HG03066 (cell line): ENCODE results near the gene ZNF74.
A peak's percentile ranks its signal among the peaks of the same experiment; 100 is the strongest.
"Not testable (repeated sequence)": the region's sequence is repeated elsewhere in the genome, so short reads cannot be mapped to it uniquely, and the experiment has no call there.

Source experiments
- ATAC-seq: cut with Tn5 transposase; IDR thresholded peaks from one replicate; pipeline ENCODE4 v1.9.1; 2021; ENCODE audit warnings: low read depth; ENCODE audit not compliant: unreplicated experiment

ZNF74 gene

DNA sequence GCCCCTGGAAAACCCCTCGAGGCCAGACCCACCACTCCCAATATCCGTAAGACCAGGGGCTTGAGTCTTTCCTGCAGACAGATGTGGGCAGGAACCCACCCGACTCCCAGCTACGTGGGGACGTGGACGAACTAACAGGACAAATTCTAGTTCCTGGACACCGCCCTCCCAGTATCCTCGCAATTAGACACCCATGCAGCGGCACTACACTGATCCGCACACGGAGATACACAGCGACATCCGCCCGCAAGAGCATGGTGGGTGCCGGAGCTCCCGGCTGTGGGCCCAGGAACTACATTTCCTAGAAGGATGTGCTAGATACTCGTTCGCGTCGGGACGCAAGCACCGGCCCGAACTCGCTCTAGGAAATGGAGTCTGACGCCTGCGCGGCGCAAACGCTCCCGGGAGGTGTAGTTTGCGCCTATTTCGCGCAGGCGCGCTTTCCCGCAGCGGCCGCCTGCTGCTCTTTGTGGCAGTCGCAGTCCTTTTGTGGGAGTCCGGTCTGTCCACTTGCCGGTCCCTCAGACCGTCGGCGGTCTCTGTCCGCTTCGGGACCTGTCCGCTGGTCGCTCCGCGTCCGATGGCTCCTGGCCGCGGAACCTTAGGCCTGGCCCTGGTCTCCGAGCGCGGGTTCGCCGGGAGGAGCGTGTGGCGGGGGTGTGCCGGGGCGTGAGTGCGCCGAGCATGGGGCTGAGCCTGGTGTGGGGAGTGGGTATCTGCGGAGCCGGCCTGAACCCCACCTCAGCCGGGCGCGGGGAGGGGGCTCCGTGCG lies at the start of gene ZNF74:
Gene ZNF74 (plus strand): TSS at position 447 of the 772 bp plus-strand sequence. CDS start 478 bp downstream, outside the sequence.
- ATAC-seq: peak; percentile 66

DNA sequence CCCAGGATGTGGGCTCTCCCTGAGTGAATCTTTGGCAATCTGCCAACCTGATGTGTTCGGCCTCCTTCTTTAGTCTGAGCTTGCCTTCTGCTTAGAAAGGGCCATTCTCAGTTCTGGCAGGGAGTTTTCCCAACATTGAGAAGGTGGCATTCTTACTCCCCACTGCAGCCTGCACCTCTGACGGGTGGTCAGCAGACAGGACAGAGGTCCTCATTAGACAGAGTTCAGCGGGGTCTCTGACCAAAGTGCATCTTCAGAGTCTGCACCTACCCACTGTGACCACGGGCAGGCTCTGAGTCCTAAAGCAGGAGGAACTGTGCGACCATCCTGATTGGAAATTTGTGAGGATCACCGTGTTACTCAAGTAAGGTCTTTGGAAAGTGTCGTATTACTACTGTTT lies 47.4 kb upstream of the ZNF74 start:
- ATAC-seq: not testable (repeated sequence)

GRCh38 chr22:20352536-20352935 lies 41.4 kb upstream of the ZNF74 start:
- not testable (repeated sequence) for ATAC-seq

GRCh38 chr22:20354238-20354975 lies 39.5 kb upstream of the ZNF74 start:
- no peak for ATAC-seq

- ATAC-seq: not testable (repeated sequence)
Observed at GRCh38 chr22:20355939-20356636, 37.9 kb upstream of the ZNF74 start.

GRCh38 chr22:20356906-20357305 lies 37.0 kb upstream of the ZNF74 start:
- not testable (repeated sequence) for ATAC-seq

DNA sequence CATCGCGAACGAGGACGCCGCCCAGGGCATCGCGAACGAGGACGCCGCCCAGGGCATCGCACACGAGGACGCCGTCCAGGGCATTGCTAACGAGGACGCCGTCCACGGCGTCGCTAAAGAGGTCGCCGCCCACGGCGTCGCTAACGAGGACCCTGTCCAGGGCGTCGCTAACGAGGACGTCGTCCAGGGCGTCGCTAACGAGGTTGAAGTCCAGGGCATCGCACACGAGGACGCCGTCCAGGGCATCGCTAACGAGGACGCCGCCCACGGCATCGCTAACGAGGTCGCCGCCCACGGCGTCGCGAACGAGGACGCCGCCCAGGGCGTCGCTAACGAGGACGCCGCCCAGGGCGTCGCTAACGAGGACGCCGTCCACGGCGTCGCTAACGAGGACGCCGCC lies 36.0 kb upstream of the ZNF74 start:
- not testable (repeated sequence) for ATAC-seq

GRCh38 chr22:20358503-20359239 lies 35.3 kb upstream of the ZNF74 start:
- not testable (repeated sequence) for ATAC-seq

DNA sequence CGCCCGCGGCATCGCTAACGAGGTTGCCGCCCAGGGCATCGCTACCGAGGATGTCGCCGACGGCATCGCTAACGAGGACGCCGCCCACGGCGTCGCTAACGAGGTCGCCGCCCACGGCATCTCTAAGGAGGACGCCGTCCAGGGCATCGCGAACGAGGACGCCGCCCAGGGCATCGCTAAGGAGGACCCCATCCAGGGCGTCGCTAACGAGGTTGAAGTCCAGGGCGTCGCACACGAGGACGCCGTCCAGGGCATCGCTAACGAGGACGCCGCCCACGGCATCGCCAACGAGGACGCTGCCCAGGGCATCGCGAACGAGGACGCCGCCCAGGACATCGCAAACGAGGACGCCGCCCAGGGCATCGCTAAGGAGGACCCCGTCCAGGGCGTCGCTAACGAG lies 33.7 kb upstream of the ZNF74 start:
- not testable (repeated sequence) for ATAC-seq

DNA sequence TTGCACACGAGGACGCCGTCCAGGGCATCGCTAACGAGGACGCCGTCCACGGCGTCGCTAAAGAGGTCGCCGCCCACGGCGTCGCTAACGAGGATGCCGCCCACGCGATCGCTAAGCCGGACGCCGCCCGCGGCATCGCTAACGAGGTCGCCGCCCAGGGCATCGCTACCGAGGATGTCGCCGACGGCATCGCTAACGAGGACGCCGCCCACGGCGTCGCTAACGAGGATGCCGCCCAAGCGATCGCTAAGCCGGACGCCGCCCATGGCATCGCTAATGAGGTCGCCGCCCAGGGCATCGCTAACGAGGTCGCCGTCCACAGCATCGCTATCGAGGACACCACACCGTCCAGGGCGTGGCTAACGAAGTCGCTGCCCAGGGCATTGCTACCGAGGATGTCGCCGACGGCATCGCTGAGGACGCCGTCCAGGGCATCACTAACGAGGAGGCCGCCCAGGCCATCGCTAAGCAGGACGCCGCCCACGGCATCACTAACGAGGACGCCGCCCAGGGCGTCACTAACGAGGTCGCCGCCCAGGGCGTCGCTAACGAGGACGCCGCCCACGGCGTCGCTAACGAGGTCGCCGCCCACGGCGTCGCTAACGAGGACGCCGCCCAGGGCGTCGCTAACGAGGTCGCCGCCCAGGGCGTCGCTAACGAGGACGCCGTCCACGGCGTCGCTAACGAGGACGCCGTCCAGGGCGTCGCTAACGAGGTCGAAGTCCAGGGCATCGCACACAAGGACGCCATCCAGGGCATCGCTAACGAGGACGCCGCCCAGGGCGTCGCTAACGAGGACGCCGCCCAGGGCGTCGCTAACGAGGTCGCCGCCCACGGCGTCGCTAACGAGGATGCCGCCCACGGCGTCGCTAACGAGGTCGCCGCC lies 32.8 kb upstream of the ZNF74 start:
- not testable (repeated sequence) for ATAC-seq

GRCh38 chr22:20361752-20362229 lies 32.2 kb upstream of the ZNF74 start:
- not testable (repeated sequence) for ATAC-seq

GRCh38 chr22:20362403-20362802 lies 31.5 kb upstream of the ZNF74 start:
- ATAC-seq: not testable (repeated sequence)

DNA sequence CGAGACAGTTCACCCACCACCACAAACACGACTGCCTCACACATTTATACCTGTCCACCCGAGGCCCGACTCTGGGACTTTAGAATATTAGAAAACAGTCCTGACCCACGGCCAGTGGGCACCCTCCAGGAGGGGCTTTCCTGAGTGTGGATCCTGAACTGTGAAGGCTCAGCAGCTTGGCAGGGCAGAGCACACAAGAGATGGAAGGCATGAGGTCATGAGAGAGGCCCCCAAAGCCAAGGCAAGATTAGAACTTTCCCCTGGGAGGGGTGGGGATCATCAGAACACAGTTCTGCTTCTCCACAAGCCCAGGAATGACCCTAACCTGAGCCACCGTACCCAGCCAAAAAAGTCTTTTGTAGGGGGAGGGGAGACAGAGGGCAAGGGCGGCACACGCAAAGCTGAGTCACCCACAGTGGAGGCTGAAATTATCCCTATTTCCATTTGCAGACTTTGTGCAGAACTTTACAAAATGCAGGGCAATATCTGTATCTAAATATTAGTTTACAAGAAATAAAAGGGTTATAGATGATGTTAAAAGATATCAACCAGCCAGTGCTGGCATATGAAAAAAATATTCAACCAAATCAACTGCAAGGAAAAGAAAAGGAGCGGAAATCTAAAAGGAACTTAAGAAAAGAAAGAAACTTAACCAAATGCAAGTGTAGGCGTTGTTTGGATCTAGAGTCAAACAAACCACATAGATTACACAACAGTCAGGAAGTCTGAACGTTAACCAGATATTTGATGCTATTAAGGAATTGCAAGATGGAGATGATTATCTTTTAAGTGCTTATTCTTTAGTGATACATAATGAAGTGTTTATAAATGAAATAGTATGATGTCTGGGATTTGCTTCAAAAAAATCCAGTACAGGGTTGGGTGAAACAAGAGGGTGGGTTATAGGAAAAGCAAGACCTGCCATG lies 29.4 kb upstream of the ZNF74 start:
- not testable (repeated sequence) for ATAC-seq

DNA sequence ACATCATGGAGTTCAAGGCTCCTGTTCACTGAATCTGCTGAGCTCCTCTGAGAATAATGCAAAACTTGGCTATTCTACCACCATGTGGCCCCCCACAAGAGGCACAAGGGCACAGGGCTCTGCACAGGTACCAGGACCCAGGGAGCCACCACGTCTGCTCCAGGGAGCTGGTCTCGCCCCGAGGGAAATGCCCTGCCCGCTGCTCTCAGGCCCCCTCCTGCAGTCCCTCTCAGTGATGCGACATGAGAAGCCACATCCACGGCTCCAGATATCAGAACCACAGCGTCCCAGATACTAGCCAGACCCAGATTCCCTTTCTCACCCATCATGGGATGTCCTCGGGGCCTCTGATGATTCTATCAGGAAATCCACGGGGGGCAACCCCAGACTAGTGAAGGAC lies 27.1 kb upstream of the ZNF74 start:
- not testable (repeated sequence) for ATAC-seq

DNA sequence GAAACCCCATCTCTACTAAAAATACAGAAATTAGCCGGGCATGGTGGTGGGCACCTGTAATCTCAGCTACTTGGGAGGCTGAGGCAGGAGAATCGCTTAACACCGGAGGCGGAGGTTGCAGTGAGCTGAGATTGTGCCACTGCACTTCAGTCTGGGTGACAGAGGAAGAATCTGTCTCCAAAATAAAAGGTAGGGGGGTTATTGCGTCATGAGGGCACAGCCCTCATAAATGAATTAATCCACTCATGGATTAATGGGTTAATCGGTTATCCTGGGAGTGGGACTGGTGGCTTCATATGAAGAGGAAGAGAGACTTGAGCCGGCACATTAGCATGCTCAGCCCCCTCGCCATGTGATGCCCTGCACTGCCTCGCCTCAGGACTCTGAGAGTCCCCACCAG lies 25.1 kb upstream of the ZNF74 start:
- ATAC-seq: not testable (repeated sequence)

- ATAC-seq: not testable (repeated sequence)
Observed at GRCh38 chr22:20371687-20372086, 22.3 kb upstream of the ZNF74 start.

GRCh38 chr22:20372406-20372854 lies 21.5 kb upstream of the ZNF74 start:
- ATAC-seq: not testable (repeated sequence)

- ATAC-seq: not testable (repeated sequence)
Observed at GRCh38 chr22:20373195-20373706, 20.7 kb upstream of the ZNF74 start.
